Transverse colon (tissue), 4 donors: ENCODE results near the gene CFAP157.

ENCODE experiments used
- CTCF ChIP-seq, 5 experiments: fragments of 200-600 bp in 3 of 5; fragments of 450-650 bp in 2 of 5; sonication (generic) in 3 of 5; IDR thresholded peaks; 1 replicate in 2 of 5; 2 replicates in 3 of 5; pipeline ENCODE4 v1.5.1; 2016 to 2017; ENCODE audit warnings: antibody characterized with exemption in 5 of 5, inconsistent platforms in 3 of 5, mild to moderate bottlenecking in 2 of 5, moderate library complexity in 1 of 5
- EP300 ChIP-seq: sonication (generic); formaldehyde crosslinking; IDR thresholded peaks from one replicate; pipeline ENCODE4 v1.6.1; 2017; ENCODE audit warnings: antibody characterized with exemption, low read depth
- POLR2A ChIP-seq: fragments of 450-650 bp; IDR thresholded peaks from one replicate; pipeline ENCODE4 v1.6.1; 2016; ENCODE audit warnings: antibody characterized with exemption, mild to moderate bottlenecking, moderate library complexity
- POLR2AphosphoS5 ChIP-seq, 3 donors: sonication (generic); formaldehyde crosslinking; IDR thresholded peaks; one replicate each; pipeline ENCODE4 v1.6.1; 2016; ENCODE audit warnings: antibody characterized with exemption in 3 of 3

GRCh38 chr9:127734247-127734746, 27.5 kb downstream of the CFAP157 start:
- TF ChIP-seq CTCF (IDR thresholded peaks at IDR 0.05) (no peak), POLR2AphosphoS5 (IDR thresholded peaks at IDR 0.05) (no peak), POLR2A (no peak), EP300 (no peak)
